Measurements from ENCODE around the gene NDRG3. TPM values are rescaled to one million over a fixed set of nuclear protein-coding genes. Genes with fewer than 3 reads are reported as not detected.

The NDRG3 gene
- total RNA-seq, 1 experiment from 2014 or later, result 30.1 TPM

DNA sequence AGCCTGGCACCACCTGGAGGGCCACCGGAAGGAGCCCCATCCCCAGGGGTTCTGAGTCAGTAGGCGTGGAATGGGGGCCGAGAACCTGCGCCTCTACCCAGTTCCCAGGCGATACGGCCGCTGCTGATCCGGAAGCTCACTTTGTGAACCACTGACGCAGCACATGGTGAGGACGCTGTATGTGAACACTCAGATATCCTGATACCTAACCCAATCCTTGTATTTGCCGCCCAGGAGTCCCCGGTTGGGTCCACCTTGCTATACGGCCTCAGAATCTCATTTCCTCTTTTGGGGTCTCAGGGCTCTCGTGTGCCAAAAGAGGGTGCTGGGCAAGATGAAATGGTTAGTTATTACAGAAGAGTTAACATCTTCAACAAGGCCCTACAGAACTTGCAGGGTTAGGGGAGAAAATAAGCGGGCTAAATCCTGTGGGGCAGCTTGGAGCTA lies 140.9 kb downstream of the NDRG3 start:
- peaks cover 40% of the 10 kb centered on the region for H3K79me2 ChIP-seq (ENCODE audit: low read length)
- ChIA-PET POLR2A (ENCODE audit: unreplicated experiment) (no interaction called here), CTCF (interaction anchor here (0.5 to 1.1 kb wide), 2 partner anchors 37 to 150 kb away, joined by 3 to 4 read pairs; no protein-coding TSS in a partner anchor)
- TSS peak; percentile 95 for BruUV-seq (replicated peaks)
- peak overlapping the region; percentile 96 for H3K4me3 ChIP-seq (ENCODE audit: low read length)
- TF ChIP-seq, protein P1, sequence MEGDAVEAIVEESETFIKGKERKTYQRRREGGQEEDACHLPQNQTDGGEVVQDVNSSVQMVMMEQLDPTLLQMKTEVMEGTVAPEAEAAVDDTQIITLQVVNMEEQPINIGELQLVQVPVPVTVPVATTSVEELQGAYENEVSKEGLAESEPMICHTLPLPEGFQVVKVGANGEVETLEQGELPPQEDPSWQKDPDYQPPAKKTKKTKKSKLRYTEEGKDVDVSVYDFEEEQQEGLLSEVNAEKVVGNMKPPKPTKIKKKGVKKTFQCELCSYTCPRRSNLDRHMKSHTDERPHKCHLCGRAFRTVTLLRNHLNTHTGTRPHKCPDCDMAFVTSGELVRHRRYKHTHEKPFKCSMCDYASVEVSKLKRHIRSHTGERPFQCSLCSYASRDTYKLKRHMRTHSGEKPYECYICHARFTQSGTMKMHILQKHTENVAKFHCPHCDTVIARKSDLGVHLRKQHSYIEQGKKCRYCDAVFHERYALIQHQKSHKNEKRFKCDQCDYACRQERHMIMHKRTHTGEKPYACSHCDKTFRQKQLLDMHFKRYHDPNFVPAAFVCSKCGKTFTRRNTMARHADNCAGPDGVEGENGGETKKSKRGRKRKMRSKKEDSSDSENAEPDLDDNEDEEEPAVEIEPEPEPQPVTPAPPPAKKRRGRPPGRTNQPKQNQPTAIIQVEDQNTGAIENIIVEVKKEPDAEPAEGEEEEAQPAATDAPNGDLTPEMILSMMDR (conservative IDR thresholded peaks at IDR 0.05; ENCODE audit: low read depth, low read length), result no peak
- TF ChIP-seq EZH2 (IDR thresholded peaks at IDR 0.05; ENCODE audit: low read length, unreplicated experiment) (no peak), EZH2phosphoT487 (IDR thresholded peaks at IDR 0.05; ENCODE audit: borderline replicate concordance, low read length) (no peak)
- peaks cover 13% of the 10 kb centered on the region for H4K20me1 ChIP-seq (ENCODE audit: low read length)
- H3K4me2 ChIP-seq (ENCODE audit: low read length), result peak overlapping the region; percentile 81
- H3F3A ChIP-seq (ENCODE audit: low read length, unreplicated experiment), result no peaks in the 10 kb centered on the region
- DNase-seq (no peak), ATAC-seq (no peak)
- H3K27me3 ChIP-seq (ENCODE audit: low read length), result no peaks in the 10 kb centered on the region
- no peak overlapping the region for H3K27ac ChIP-seq (ENCODE audit: low read length)
- peaks cover 17% of the 10 kb centered on the region for H3K4me1 ChIP-seq (ENCODE audit: insufficient read depth, low read length)
- peak overlapping the region; percentile 58 for H3K9ac ChIP-seq (ENCODE audit: low read length)
- intact Hi-C loops (cut with micrococcal nuclease), result loop anchor here (10.0 kb wide), 1 partner anchor 260 kb away; a partner anchor contains a TSS
- H3K9me2 ChIP-seq (replicated peaks; ENCODE audit: low read length), result no peaks in the 10 kb centered on the region
- peaks cover 22% of the 10 kb centered on the region for H3K36me3 ChIP-seq (ENCODE audit: low read depth, low read length)
- peak overlapping the region; percentile 84 for H2AFZ ChIP-seq (ENCODE audit: low read length)
- no peaks in the 10 kb centered on the region for H3K9me3 ChIP-seq (ENCODE audit: low read length)

Other genes starting within 250 kb of the NDRG3 start
- 10.8 and 12.0 TPM in 2 replicates for gene MYL9, start 204.6 kb downstream of the NDRG3 start, total RNA-seq (2014; rRNA removed)
- gene TGIF2, start 172.5 kb downstream of the NDRG3 start, total RNA-seq (2014; rRNA removed), result 15.2 and 15.7 TPM in 2 replicates
- 217 and 255 TPM in 2 replicates for gene RAB5IF, start 140.3 kb downstream of the NDRG3 start, total RNA-seq (2014; rRNA removed)
- 0.23 and 0.51 TPM in 2 replicates for gene SLA2, start 99.9 kb downstream of the NDRG3 start, total RNA-seq (2014; rRNA removed)
- gene DSN1, start 27.7 kb upstream of the NDRG3 start, total RNA-seq (2014; rRNA removed), result 36.3 and 39.8 TPM in 2 replicates
- not detected in 2 replicates for gene TLDC2, start 130.0 kb upstream of the NDRG3 start, total RNA-seq (2014; rRNA removed)
- 23.0 and 24.2 TPM in 2 replicates for gene SAMHD1, start 205.6 kb upstream of the NDRG3 start, total RNA-seq (2014; rRNA removed)

Data from PC-3 (cell line).